Activated naive CD4-positive, alpha-beta T cell treated with anti-CD3 and anti-CD28 coated beads, Interleukin-2, amount 10 ng/mL, durations not matched to agents 5 hours and 36 hours (primary cell): ENCODE results near the gene RAB3B. TPM values are rescaled to one million over a fixed set of nuclear protein-coding genes. Genes with fewer than 3 reads are reported as not detected.

Experiments used
- total RNA-seq, 2 experiments: library from RNA; stranded (reverse); gene quantifications; one replicate each; pipeline ENCODE4 v1.2.3, GENCODE V29; 2021

RAB3B gene, protein sequence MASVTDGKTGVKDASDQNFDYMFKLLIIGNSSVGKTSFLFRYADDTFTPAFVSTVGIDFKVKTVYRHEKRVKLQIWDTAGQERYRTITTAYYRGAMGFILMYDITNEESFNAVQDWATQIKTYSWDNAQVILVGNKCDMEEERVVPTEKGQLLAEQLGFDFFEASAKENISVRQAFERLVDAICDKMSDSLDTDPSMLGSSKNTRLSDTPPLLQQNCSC
- under 1 TPM; 0.07 to 0.08 TPM for total RNA-seq

DNA sequence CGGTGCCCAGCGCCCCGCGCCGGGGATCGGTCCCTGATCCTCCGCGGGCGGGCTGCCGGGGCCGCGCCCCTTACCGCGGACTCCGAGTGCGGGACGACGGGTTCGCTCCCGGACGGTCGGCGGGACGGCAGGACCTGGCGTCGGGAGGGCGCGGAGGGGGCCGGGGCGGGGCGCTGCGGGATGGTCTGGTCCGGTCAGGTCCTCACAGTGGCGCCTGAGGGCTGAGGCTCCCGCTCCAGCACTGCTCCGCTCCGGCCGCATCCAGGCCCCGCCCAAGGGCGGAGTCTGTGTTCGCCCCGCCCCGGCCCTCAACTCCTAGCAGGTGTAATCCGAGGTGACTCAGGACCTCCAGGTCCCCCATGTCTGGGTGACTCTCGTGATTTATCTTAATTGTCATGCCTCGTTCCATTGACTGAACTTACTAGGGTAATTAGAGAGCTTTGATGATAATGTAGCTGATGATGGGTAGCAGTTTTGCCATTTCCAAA is at the start of gene RAB3B:
RAB3B (minus strand) TSS at position 223 of the 488 bp plus-strand sequence. CDS start 13,583 bp downstream, outside the sequence.

DNA sequence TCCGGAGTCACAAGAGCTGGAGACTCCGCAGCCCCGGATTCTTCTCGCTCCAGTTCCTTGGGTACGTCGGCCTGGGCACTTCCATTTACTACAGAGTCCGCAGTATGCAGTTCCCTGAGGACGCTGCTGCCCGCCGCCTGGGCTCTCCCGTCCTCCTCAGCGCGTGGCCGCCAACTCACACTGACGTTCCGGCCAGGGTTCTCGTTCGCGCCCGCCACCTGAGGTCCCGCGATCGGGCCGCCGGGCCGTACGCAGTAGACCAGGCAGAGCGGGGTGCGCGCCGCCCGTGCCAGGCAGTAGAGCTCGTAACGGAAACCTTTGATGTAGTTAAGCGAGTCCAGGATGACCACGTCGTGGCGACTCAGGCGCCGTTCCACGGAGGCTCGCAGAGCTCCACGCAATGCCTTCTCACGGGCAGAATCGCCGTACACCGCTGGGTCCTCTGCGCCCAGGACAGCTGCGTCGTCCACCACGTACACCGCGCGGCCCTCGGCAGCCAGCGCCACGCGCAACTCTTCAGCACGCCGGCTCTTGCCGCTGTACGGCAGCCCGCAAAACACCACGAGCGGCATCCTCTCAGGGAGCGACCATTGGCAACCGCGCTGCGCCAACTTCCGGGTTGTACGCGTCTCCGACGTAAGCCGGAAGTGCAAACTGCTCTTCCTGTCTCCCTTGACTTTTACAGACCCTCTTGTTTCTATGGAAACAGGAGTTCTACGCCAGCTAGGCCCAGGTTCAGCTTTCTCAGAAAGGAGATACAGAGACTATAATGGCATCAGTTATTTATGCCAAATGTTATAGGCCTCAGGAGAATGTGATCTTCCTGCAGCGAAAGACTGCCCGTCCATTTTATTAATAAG is 42.9 kb upstream of the RAB3B start, which contains the start of gene KTI12:
KTI12 (minus strand) TSS at position 621 of the 860 bp plus-strand sequence; CDS start at position 572, 49 bp downstream.

DNA sequence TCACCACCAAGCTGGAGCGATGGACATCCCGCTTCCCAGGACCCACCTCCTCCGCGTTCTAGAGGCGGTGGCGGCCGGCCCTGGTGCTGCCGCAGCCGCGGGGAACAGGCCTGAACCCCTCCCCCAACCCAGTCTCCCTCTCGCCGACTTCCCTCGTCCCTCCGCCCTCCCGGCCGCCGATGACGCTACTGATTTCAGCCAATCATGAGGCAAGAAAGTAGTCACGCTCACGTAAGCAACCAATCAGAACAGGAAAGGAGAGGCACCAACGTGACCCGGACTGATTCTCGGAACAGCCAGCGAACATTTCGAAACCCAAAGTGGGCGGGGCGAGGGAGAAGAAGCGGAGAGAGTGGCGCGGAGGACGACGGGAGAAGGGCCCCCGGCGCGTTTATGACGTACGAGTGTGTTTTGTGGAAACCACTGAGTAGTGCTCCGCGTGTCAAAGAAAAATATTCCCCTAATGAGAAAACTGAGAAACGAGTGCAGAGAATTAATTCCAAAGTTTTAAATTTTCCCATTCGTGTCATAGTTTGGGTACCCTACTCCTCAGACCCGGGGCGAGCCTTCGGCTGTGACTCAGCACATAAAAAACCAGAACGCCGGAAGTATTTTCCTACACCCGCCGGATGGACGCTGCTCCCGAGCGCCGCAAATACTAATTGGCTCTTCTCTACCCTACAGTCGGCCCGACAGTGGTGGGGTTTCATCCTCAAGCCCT is 111.7 kb downstream of the RAB3B start, which contains the start of gene NRDC:
NRDC (minus strand) TSS at position 112 of the 721 bp plus-strand sequence. CDS start 112 bp downstream, outside the sequence.

Other genes with a start within 250 kb of the RAB3B start
- gene NRDC, start 112.0 kb downstream of the RAB3B start, total RNA-seq = 100 to 1,000 TPM; 157 to 160 TPM
- 10 to 100 TPM; 11.6 to 12.4 TPM for gene KTI12, start 43.1 kb upstream of the RAB3B start, total RNA-seq
- gene TXNDC12, start 64.5 kb upstream of the RAB3B start, total RNA-seq = 10 to 100 TPM; 44.7 to 45.8 TPM
- gene BTF3L4, start 65.6 kb upstream of the RAB3B start, total RNA-seq = 10 to 100 TPM; 37.3 to 37.5 TPM
- gene ZFYVE9, start 151.4 kb upstream of the RAB3B start, total RNA-seq = 1 to 10 TPM; 2.7 to 2.9 TPM